Glutamatergic neuron (in vitro differentiated cells): ENCODE results near the gene NR3C2. TPM values are rescaled to one million over a fixed set of nuclear protein-coding genes. Genes with fewer than 3 reads are reported as not detected.

Experiments used
- DNase-seq: peaks from one replicate; pipeline ENCODE4 v3.0.0; 2022
- H3K27ac Mint-ChIP-seq: one replicate; pipeline ENCODE4 v1.8.0; 2020; ENCODE audit warnings: mild to moderate bottlenecking, mixed read lengths, inconsistent platforms; ENCODE audit not compliant: unreplicated experiment
- H3K27me3 Mint-ChIP-seq: one replicate; pipeline ENCODE4 v1.8.0; 2020; ENCODE audit warnings: mild to moderate bottlenecking, moderate library complexity, mixed read lengths, inconsistent platforms; ENCODE audit not compliant: unreplicated experiment
- H3K36me3 Mint-ChIP-seq: one replicate; pipeline ENCODE4 v1.8.0; 2020; ENCODE audit warnings: mild to moderate bottlenecking, mixed read lengths, inconsistent platforms; ENCODE audit not compliant: unreplicated experiment
- H3K4me1 Mint-ChIP-seq: one replicate; pipeline ENCODE4 v1.8.0; 2020; ENCODE audit warnings: mild to moderate bottlenecking, low read depth, mixed read lengths, inconsistent platforms; ENCODE audit not compliant: unreplicated experiment
- H3K4me3 Mint-ChIP-seq: one replicate; pipeline ENCODE4 v1.8.0; 2020; ENCODE audit warnings: mild to moderate bottlenecking, mixed read lengths, inconsistent platforms; ENCODE audit not compliant: unreplicated experiment
- H3K9me3 Mint-ChIP-seq: one replicate; pipeline ENCODE4 v1.8.0; 2020; ENCODE audit warnings: mild to moderate bottlenecking, moderate library complexity, mixed read lengths, inconsistent platforms; ENCODE audit not compliant: unreplicated experiment
- CTCF ChIP-seq: fragments of 200-600 bp; sonication (generic); IDR thresholded peaks from one replicate; pipeline ENCODE4 v1.5.0; 2021; ENCODE audit not compliant: partially characterized antibody, unreplicated experiment
- total RNA-seq: library from RNA; stranded (reverse); fragmentation: NEBNext Ultra II Directional; extraction: Animal tissue kit (Norgen Biotek cat#: 25700); gene quantifications from one replicate; pipeline ENCODE4 v1.2.1, GENCODE V29; 2021; ENCODE audit not compliant: unreplicated experiment

The NR3C2 gene
- total RNA-seq, 1 donor from 2014 or later: 0.29 TPM

GRCh38 chr4:148057516-148057915 lies 384.7 kb downstream of the NR3C2 start:
- DNase-seq: no peak
- TF ChIP-seq CTCF: no peak
- Mint-ChIP-seq H3K27me3 (peaks cover 2% of the 10 kb centered on the region), H3K4me3 (no peak overlapping the region), H3K36me3 (no peaks in the 10 kb centered on the region), H3K4me1 (peaks cover 26% of the 10 kb centered on the region), H3K27ac (no peak overlapping the region), H3K9me3 (no peaks in the 10 kb centered on the region)

DNA sequence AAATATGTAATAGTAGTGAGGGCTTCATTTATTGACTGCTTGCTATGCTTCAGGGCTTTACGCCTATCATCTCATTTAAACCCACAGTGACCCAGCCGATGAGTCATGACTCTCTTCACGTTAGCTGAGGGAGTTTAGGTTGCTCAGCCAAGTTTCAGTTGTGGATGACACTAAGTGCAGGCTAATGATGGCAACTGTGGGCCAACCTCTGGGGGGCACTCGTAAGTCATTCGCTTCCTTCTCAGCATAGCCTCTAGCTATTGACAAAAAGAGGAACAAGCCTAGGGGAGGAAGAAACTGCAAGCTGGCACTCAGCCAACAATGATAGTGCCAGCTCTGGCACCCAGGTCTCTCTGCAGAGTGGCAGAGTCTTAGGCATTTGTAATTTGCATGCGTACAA lies 385.3 kb downstream of the NR3C2 start:
- DNase-seq: no peak
- peaks cover 2% of the 10 kb centered on the region for H3K27me3 Mint-ChIP-seq
- no peak for TF ChIP-seq CTCF
- no peak overlapping the region for H3K27ac Mint-ChIP-seq
- H3K4me3 Mint-ChIP-seq: no peak overlapping the region
- no peaks in the 10 kb centered on the region for H3K36me3 Mint-ChIP-seq
- H3K4me1 Mint-ChIP-seq: peaks cover 26% of the 10 kb centered on the region
- no peaks in the 10 kb centered on the region for H3K9me3 Mint-ChIP-seq

DNA sequence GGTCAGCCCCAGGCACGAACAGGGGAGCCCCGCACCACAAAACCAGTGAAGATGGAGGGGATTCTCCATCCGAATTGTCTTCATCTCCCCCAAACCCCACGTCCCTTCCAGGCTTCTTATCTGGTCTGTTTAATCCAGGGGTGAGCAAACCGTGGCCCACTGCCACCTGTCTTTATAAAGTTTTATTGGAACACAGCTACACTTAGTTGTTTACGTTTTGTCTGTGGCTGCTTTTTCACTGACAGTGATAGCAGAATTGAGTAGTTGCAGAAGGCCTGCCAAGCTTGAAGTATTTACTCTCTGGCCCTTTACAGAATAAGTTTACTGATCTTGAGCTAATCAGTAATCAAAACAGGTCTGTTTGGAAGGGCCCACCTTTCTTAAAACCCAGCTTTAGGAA lies 386.4 kb downstream of the NR3C2 start:
- Mint-ChIP-seq H3K27ac (no peak overlapping the region), H3K9me3 (no peaks in the 10 kb centered on the region), H3K4me3 (no peak overlapping the region), H3K36me3 (no peaks in the 10 kb centered on the region), H3K27me3 (peaks cover 2% of the 10 kb centered on the region), H3K4me1 (peaks cover 26% of the 10 kb centered on the region)
- no peak for DNase-seq
- TF ChIP-seq CTCF: no peak

GRCh38 chr4:148054275-148054674 lies 387.9 kb downstream of the NR3C2 start:
- H3K27me3 Mint-ChIP-seq: peaks cover 2% of the 10 kb centered on the region
- no peaks in the 10 kb centered on the region for H3K9me3 Mint-ChIP-seq
- no peaks in the 10 kb centered on the region for H3K36me3 Mint-ChIP-seq
- H3K27ac Mint-ChIP-seq: no peak overlapping the region
- no peak for DNase-seq
- H3K4me1 Mint-ChIP-seq: peaks cover 26% of the 10 kb centered on the region
- no peak for TF ChIP-seq CTCF
- no peak overlapping the region for H3K4me3 Mint-ChIP-seq

- peaks cover 26% of the 10 kb centered on the region for H3K4me1 Mint-ChIP-seq
- H3K27ac Mint-ChIP-seq: no peak overlapping the region
- peaks cover 2% of the 10 kb centered on the region for H3K27me3 Mint-ChIP-seq
- no peaks in the 10 kb centered on the region for H3K9me3 Mint-ChIP-seq
- DNase-seq: no peak
- no peaks in the 10 kb centered on the region for H3K36me3 Mint-ChIP-seq
- TF ChIP-seq CTCF: no peak
- no peak overlapping the region for H3K4me3 Mint-ChIP-seq
Measured at GRCh38 chr4:148053298-148054003, 388.8 kb downstream of the NR3C2 start.
